HL-60 (cell line): ENCODE results near the gene SLC27A1.

ENCODE experiments used
- POLR2AphosphoS5 ChIP-seq: IDR thresholded peaks from 2 replicates; pipeline ENCODE4 v1.6.1; 2012; ENCODE audit warnings: low read depth
- SPI1 ChIP-seq: IDR thresholded peaks from 2 replicates; pipeline ENCODE4 v1.6.1; 2012; ENCODE audit warnings: low read depth, mild to moderate bottlenecking, borderline replicate concordance
- TF ChIP-seq, protein P1 (sequence below): IDR thresholded peaks from one replicate; pipeline ENCODE4 v1.5.1; 2011; ENCODE audit warnings: low read length, control low read depth, inconsistent platforms; ENCODE audit not compliant: insufficient read depth
- TF ChIP-seq, protein P2 (sequence below): IDR thresholded peaks from 2 replicates; pipeline ENCODE4 v1.6.1; 2012; ENCODE audit warnings: low read depth; ENCODE audit not compliant: insufficient replicate concordance

DNA sequence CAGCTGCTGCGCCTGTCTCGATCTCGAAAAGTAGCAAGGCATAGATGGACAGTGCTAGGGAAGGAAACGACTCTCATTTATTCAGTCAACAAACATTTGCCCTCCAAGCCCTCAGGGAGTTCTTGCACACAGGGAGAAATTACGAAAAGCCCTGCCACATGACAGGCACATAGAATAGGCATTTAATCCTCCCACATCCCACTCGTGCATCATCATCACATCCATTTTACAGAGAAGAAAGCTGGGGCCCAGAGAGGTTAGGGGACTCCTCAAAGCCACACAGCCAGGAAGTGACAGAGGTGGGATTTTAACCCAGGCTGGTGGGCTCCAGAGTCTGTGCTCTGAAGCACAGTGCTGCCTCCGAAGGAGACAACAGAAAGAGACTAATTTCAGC is 33.5 kb upstream of the SLC27A1 start:
- TF ChIP-seq POLR2AphosphoS5 (no peak), SPI1 (no peak)
- TF ChIP-seq, protein P1, sequence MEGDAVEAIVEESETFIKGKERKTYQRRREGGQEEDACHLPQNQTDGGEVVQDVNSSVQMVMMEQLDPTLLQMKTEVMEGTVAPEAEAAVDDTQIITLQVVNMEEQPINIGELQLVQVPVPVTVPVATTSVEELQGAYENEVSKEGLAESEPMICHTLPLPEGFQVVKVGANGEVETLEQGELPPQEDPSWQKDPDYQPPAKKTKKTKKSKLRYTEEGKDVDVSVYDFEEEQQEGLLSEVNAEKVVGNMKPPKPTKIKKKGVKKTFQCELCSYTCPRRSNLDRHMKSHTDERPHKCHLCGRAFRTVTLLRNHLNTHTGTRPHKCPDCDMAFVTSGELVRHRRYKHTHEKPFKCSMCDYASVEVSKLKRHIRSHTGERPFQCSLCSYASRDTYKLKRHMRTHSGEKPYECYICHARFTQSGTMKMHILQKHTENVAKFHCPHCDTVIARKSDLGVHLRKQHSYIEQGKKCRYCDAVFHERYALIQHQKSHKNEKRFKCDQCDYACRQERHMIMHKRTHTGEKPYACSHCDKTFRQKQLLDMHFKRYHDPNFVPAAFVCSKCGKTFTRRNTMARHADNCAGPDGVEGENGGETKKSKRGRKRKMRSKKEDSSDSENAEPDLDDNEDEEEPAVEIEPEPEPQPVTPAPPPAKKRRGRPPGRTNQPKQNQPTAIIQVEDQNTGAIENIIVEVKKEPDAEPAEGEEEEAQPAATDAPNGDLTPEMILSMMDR: no peak
- TF ChIP-seq, protein P2, sequence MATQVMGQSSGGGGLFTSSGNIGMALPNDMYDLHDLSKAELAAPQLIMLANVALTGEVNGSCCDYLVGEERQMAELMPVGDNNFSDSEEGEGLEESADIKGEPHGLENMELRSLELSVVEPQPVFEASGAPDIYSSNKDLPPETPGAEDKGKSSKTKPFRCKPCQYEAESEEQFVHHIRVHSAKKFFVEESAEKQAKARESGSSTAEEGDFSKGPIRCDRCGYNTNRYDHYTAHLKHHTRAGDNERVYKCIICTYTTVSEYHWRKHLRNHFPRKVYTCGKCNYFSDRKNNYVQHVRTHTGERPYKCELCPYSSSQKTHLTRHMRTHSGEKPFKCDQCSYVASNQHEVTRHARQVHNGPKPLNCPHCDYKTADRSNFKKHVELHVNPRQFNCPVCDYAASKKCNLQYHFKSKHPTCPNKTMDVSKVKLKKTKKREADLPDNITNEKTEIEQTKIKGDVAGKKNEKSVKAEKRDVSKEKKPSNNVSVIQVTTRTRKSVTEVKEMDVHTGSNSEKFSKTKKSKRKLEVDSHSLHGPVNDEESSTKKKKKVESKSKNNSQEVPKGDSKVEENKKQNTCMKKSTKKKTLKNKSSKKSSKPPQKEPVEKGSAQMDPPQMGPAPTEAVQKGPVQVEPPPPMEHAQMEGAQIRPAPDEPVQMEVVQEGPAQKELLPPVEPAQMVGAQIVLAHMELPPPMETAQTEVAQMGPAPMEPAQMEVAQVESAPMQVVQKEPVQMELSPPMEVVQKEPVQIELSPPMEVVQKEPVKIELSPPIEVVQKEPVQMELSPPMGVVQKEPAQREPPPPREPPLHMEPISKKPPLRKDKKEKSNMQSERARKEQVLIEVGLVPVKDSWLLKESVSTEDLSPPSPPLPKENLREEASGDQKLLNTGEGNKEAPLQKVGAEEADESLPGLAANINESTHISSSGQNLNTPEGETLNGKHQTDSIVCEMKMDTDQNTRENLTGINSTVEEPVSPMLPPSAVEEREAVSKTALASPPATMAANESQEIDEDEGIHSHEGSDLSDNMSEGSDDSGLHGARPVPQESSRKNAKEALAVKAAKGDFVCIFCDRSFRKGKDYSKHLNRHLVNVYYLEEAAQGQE: no peak
